Stimulated activated CD8-positive, alpha-beta memory T cell treated with anti-CD3 and anti-CD28 coated beads, Interleukin-2, amount 100 ng/mL, for 48 hours (primary cell): Measurements from ENCODE around the gene PKMYT1.
A peak's percentile ranks its signal among the peaks of the same experiment; 100 is the strongest.

Source experiments
- DNase-seq, 2 donors: peaks; one replicate each; pipeline ENCODE4 v3.0.0-alpha.2; 2020; ENCODE audit warnings: low read depth in 2 of 2

PKMYT1 gene

GRCh38 chr16:3017794-3018506, 37.7 kb upstream of the PKMYT1 start, which contains the start of gene CLDN6:
TSS of gene CLDN6 (minus strand) at chr16:3018183. CDS start at chr16:3016021, 2,162 bp downstream.
- DNase-seq: no peak

GRCh38 chr16:3017344-3017743, 37.1 kb upstream of the PKMYT1 start:
- no peak for DNase-seq

GRCh38 chr16:3015865-3016521, 35.7 kb upstream of the PKMYT1 start:
- DNase-seq: no peak

GRCh38 chr16:3014971-3015370, 34.7 kb upstream of the PKMYT1 start:
- DNase-seq: no peak

GRCh38 chr16:3013998-3014690, 33.9 kb upstream of the PKMYT1 start:
- DNase-seq: no peak

GRCh38 chr16:3013491-3013951, 33.3 kb upstream of the PKMYT1 start:
- DNase-seq: no peak

- no peak for DNase-seq
Observed at GRCh38 chr16:3012828-3013420, 32.7 kb upstream of the PKMYT1 start, which contains the start of gene CLDN9. TSS of gene CLDN9 (plus strand) at chr16:3012923. CDS start at chr16:3013363, 440 bp downstream.

- DNase-seq: no peak
Observed at GRCh38 chr16:3012246-3012645, 32.0 kb upstream of the PKMYT1 start.

- DNase-seq: no peak
Observed at GRCh38 chr16:3010510-3010909, 30.3 kb upstream of the PKMYT1 start.

- no peak for DNase-seq
Observed at GRCh38 chr16:3009568-3010390, 29.5 kb upstream of the PKMYT1 start.

GRCh38 chr16:3008690-3009037, 28.4 kb upstream of the PKMYT1 start:
- DNase-seq: no peak

GRCh38 chr16:3007957-3008689, 27.9 kb upstream of the PKMYT1 start:
- DNase-seq: no peak

- DNase-seq: no peak
Observed at GRCh38 chr16:3007059-3007956, 27.1 kb upstream of the PKMYT1 start.

- DNase-seq: no peak
Observed at GRCh38 chr16:3004781-3005284, 24.6 kb upstream of the PKMYT1 start.

- no peak for DNase-seq
Observed at GRCh38 chr16:3004319-3004718, 24.1 kb upstream of the PKMYT1 start.

- DNase-seq: peak; percentile 90 to 94
Observed at GRCh38 chr16:3003582-3004270, 23.5 kb upstream of the PKMYT1 start.

- DNase-seq: no peak
Observed at GRCh38 chr16:3001316-3001715, 21.1 kb upstream of the PKMYT1 start.

- no peak for DNase-seq
Observed at GRCh38 chr16:3000540-3000939, 20.3 kb upstream of the PKMYT1 start.

GRCh38 chr16:2999929-3000328, 19.7 kb upstream of the PKMYT1 start:
- no peak for DNase-seq
